Stimulated activated CD4-positive, alpha-beta T cell treated with anti-CD3 and anti-CD28 coated beads, Interleukin-4, amount 100 ng/mL, for 48 hours (primary cell): Measurements from ENCODE around the gene INF2.
A peak's percentile ranks its signal among the peaks of the same experiment; 100 is the strongest.

Experiments
- DNase-seq, 2 donors: peaks; one replicate each; pipeline ENCODE4 v3.0.0-alpha.2; 2020; ENCODE audit warnings: low read depth in 2 of 2

The INF2 gene

GRCh38 chr14:104702673-104703072, 13.3 kb downstream of the INF2 start:
- no peak for DNase-seq

- DNase-seq, result no peak
These were observed 13.9 kb downstream of the INF2 start for GRCh38 chr14:104703269-104703668.

DNA sequence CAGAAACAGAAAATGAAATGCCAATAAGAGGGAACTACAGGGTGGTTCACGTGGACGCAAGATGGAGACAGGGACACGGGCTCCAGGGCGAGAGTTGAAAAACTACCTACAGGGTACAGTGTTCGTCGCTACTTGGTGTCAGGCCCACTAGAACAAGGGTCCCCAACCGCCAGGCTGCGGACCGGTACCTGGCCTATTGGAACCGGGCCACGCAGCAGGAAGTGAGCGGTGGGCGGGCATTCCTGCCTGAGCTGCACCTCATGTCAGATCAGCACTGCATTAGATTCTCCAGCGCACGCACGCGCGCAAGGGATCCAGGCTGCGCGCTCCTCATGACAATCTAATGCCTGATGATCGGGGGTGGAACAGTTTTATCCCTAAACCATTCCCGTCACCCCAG, 14.8 kb downstream of the INF2 start:
- DNase-seq, result no peak

DNA sequence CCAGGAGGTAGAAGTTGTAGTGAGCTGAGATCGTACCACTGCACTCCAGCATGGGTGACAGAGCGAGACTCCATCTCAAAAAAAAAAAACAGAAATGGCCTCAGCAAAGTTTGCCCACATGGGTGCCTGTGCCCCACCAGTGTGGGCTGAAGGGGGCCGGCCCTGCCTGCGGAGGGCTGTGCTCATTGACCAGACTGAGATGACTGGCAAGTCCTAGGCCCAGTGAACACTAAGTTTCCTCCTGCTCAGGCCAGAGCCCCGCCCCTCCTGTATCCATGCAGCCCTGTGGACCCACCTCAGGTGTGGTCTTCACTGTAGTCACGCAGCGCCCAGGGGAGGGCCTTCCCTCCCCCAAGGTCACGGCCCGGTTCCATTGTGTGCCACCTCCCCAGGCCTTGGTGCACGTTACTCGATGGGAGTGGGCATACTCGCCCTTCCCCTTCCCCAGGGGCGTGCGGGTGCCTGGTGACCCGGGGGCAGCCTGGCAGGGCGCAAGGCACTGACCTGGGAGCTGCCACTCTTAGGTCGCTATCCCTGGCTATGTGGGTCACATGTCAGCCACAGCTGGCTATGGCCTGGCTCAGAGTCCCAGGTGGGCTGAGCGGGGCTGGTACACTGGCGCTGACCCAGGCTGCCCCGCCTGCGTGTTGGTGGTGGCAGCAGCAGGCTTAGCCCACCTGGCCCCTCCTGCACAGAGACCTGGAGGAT, 16.1 kb downstream of the INF2 start:
- DNase-seq, result no peak

- no peak for DNase-seq
These were observed 17.6 kb downstream of the INF2 start for GRCh38 chr14:104706733-104707607.

- no peak for DNase-seq
These were observed 18.5 kb downstream of the INF2 start for GRCh38 chr14:104707608-104708595.

DNA sequence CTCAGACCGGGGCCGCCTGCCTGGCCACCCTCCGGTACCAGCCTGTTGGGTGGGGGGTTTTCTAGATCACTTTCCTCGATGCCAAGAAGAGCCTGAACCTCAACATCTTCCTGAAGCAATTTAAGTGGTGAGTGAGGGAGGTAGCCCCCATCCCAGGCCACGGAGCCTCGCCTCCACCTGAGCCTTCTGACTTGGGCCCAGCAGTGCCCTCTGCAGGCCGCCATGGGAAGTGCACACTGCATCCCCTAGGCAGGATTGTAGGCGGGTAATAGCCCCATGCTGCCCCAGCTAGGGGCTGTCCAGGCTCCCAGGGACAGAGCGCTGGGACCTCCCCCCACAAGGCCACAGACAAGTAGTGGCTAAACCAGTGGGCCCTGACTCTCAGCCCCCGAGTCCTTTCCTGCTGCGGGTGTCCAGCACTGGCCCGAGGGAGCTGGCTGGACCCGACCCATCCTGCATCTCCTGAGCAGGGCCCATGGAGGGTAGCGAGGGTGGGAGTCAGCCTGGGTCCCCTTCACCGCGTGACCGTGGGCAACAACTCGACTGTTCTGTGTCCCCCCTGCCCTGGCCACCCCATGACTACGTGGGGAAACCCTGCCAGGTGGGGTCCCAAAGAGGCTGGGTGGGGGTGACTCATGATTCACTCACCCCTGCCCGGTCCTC, 19.3 kb downstream of the INF2 start:
- DNase-seq, result peak; percentile 64 to 66

DNA sequence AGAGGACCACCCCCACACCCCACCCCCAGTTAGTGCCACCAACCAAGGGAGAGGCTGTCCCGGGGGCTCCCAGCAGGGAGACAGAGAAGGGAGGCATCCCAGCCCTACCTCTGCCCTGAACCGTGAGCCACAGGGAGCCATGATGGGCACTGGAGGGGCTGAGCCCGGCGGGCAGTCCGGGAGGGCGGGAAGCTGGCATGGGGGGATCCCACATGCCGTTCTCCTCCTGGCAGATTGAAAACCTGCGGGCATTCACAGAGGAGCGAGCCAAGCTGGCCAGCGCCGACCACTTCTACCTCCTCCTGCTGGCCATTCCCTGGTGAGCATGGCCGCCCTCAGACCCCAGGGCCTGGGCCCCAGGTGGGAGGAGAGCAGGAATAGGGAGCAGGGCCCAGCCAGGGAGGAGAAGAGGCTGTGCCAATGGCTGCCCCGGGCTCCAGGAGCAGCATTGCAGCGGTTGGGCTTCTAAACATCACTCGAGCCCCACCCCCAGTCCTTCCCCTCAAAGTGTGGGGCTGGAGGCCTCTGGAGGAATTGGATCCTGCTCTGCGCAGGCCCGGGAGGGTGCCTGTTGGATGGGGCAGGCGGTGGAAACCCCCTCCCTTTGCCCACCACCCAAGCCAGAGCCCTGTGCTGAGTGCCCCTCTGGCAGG, 20.1 kb downstream of the INF2 start:
- DNase-seq, result no peak

- DNase-seq, result no peak
These were observed 20.8 kb downstream of the INF2 start for GRCh38 chr14:104710071-104710735.

GRCh38 chr14:104712881-104713734, 23.7 kb downstream of the INF2 start:
- DNase-seq, result no peak

DNA sequence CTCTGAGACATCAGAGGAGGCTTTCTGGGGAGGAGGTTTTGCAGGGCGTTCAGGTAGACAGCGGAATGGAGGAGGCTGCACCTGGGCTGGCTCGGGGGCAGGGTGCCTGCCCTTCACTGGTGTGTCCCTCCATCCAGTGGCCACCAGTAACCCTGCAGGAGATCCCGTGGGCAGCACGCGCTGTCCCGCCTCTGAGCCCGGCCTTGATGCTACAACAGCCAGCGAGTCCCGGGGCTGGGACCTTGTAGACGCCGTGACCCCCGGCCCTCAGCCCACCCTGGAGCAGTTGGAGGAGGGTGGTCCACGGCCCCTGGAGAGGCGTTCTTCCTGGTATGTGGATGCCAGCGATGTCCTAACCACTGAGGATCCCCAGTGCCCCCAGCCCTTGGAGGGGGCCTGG, 24.6 kb downstream of the INF2 start:
- no peak for DNase-seq

- no peak for DNase-seq
These were observed 25.3 kb downstream of the INF2 start for GRCh38 chr14:104714681-104715080.

- no peak for DNase-seq
These were observed 26.0 kb downstream of the INF2 start for GRCh38 chr14:104715416-104715815.

GRCh38 chr14:104715871-104716270, 26.5 kb downstream of the INF2 start:
- DNase-seq, result no peak

DNA sequence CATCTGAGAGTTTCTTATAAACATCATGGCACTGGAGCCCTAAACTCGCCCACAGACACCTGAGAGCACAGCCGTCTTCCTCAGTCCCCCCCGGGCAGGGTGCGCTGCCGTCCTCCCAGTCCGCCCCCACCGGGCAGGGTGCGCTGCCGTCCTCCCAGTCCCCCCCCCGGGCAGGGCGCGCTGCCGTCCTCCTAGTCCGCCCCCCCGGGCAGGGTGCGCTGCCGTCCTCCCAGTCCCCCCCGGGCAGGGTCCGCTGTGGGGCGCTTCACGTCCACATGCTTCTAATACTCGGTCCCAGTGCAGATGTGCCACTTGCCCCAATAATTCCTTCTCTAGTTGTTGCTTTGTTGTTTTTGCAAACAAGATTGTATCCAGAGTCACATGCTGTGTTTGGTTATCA, 27.7 kb downstream of the INF2 start:
- DNase-seq, result no peak

DNA sequence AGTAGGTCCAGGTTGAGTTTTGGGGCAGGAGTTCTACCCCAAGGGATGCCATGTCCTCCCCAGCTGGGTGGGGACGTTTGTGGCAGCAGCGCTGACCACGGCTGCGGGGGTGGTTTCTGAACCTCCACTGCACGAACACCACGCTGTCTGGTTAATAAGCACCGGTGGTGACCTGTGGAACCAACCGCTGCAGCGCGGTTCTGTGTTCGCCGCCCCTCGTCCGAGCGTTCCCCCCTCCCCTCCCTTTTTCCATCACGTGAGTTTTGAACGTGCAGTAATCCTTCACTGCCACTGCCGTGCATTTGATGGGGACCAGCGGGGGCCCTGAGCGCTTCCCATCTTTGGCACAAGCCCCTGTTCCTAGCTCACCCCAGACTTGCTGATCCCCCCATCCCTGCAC, 28.2 kb downstream of the INF2 start:
- DNase-seq, result no peak

DNA sequence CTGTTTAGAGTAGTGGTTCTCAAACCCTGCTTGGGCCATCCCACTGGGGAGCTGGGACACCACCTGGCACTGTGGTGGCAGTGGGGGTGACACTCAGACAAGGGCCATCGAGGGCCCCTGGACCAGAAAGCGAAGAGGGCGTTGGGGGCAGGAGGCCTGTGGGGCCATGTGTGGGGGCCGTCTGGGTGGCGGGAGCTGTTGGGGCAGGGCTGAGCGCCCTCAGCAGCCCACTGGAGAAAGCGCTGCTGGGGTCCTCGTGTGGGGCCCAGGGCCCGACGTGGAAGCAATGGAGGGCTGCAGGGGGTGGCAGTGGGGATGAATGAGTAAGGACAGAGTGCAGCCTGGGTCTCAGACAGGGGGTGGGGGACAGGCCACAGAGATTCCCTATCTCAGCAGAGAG, 28.7 kb downstream of the INF2 start:
- no peak for DNase-seq

GRCh38 chr14:104718871-104719270, 29.5 kb downstream of the INF2 start:
- no peak for DNase-seq

DNA sequence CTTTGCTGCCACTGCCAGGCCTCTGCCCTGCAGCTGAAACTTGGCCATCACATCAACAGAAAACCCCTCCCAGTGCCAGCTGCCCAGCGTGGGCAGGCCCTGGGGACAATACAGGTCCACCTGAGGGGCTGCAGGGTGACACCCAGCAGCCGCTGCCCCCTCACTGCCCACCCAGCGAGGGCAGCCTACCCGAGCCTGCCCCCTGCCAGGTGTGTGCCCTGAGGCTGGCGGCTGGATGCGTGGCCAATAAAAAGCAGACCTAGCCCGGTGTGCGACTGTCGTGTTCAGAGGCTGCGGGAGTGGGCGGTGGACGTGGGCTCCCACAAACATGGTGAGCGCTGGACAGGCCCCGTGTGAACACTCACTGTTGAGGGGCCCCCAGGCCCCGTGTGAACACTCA, 29.9 kb downstream of the INF2 start:
- DNase-seq, result no peak
